Measurements from ENCODE around the gene ADH5.
"Not testable (repeated sequence)": the region's sequence is repeated elsewhere in the genome, so short reads cannot be mapped to it uniquely, and the experiment has no call there.

Gene ADH5

GRCh38 chr4:99028187-99028586 lies 60.4 kb downstream of the ADH5 start:
- no peak for DNase-seq

GRCh38 chr4:99027304-99027703 lies 61.3 kb downstream of the ADH5 start:
- DNase-seq = no peak

- no peak for DNase-seq
Observed at GRCh38 chr4:99025506-99025905, 63.1 kb downstream of the ADH5 start.

- DNase-seq = no peak
Observed at GRCh38 chr4:99024481-99025275, 63.9 kb downstream of the ADH5 start.

- not testable (repeated sequence) for DNase-seq
Observed at GRCh38 chr4:99023800-99024251, 64.8 kb downstream of the ADH5 start.

- DNase-seq = no peak
Observed at GRCh38 chr4:99022566-99022965, 66.0 kb downstream of the ADH5 start.

GRCh38 chr4:99021386-99021785 lies 67.2 kb downstream of the ADH5 start:
- no peak for DNase-seq

Data from NCI-H774 (cell line).